SK-N-SH (cell line): ENCODE measurements around the gene SLC5A12. TPM values are rescaled to one million over a fixed set of nuclear protein-coding genes. Genes with fewer than 3 reads are reported as not detected.
A peak's percentile ranks its signal among the peaks of the same experiment; 100 is the strongest.

Source experiments
- CTCF ChIA-PET: fragments of 300-600, 350-600 bp; formaldehyde crosslinking; extraction: SDS; loops from one replicate; lab custom pipeline; 2021; lab: Yijun Ruan, JAX
- POLR2A ChIA-PET: fragments of 350-600 bp; sonication (Branson Sonifier 250); formaldehyde crosslinking; extraction: SDS; loops from one replicate; lab custom pipeline; 2020; ENCODE audit warnings: antibody characterized with exemption, inconsistent platforms; lab: Yijun Ruan, JAX
- DNase-seq: peaks from one replicate; pipeline ENCODE4 v3.0.0; 2012
- H2AFZ ChIP-seq: fragments of 200-600 bp; sonication (generic); 2 replicates; pipeline ENCODE4 v1.8.1; 2016; ENCODE audit warnings: antibody characterized with exemption, mild to moderate bottlenecking, low read depth
- H3F3A ChIP-seq: fragments of 200-600 bp; sonication (generic); replicated peaks from 2 replicates; pipeline ENCODE3; 2016; ENCODE audit warnings: antibody characterized with exemption, mild to moderate bottlenecking; ENCODE audit not compliant: insufficient read depth
- H3K27ac ChIP-seq, 2 experiments: fragments of 200-500 bp in 1 of 2; fragments of 200-600 bp in 1 of 2; sonication (Bioruptor generic) in 1 of 2; sonication (generic), shearing (Covaris generic) in 1 of 2; 2 replicates each; pipeline versions ENCODE4 v1.5.1 to v1.6.1; 2014 to 2016; ENCODE audit warnings: low read depth in 2 of 2, inconsistent platforms in 1 of 2, low read length in 1 of 2, mild to moderate bottlenecking in 1 of 2, mixed read lengths in 1 of 2
- H3K27me3 ChIP-seq: fragments of 200-600 bp; sonication (generic), shearing (Covaris generic); 2 replicates; pipeline ENCODE4 v1.6.1; 2016; ENCODE audit warnings: mixed run types; ENCODE audit not compliant: insufficient read depth
- H3K36me3 ChIP-seq, 2 experiments: fragments of 200-500 bp in 1 of 2; fragments of 200-600 bp in 1 of 2; sonication (Bioruptor generic) in 1 of 2; sonication (generic) in 1 of 2; replicated peaks in 1 of 2; 2 replicates each; pipeline versions ENCODE3 to v1.5.1; 2014 to 2016; ENCODE audit warnings: low read length in 1 of 2, mild to moderate bottlenecking in 1 of 2; ENCODE audit not compliant: insufficient read depth in 2 of 2, control insufficient read depth in 1 of 2
- H3K4me1 ChIP-seq, 2 experiments: fragments of 200-500 bp in 1 of 2; fragments of 200-600 bp in 1 of 2; sonication (Bioruptor generic) in 1 of 2; sonication (generic), shearing (Covaris generic) in 1 of 2; 2 replicates each; pipeline versions ENCODE4 v1.5.1 to v1.6.1; 2014 to 2016; ENCODE audit warnings: low read depth in 1 of 2, low read length in 1 of 2, mixed run types in 1 of 2; ENCODE audit not compliant: insufficient read depth in 2 of 2, control insufficient read depth in 1 of 2
- H3K4me2 ChIP-seq: fragments of 200-600 bp; sonication (generic), shearing (Covaris generic); 2 replicates; pipeline ENCODE4 v1.6.1; 2017; ENCODE audit warnings: mixed run types
- H3K4me3 ChIP-seq, 2 experiments: fragments of 200-500 bp in 1 of 2; fragments of 200-600 bp in 1 of 2; sonication (Bioruptor generic) in 1 of 2; sonication (generic), shearing (Covaris generic) in 1 of 2; 2 replicates each; pipeline versions ENCODE4 v1.5.1 to v1.8.1; 2014 to 2016; ENCODE audit warnings: low read depth in 2 of 2, inconsistent platforms in 1 of 2, low read length in 1 of 2, mild to moderate bottlenecking in 1 of 2, mixed read lengths in 1 of 2, moderate library complexity in 1 of 2
- H3K79me2 ChIP-seq: fragments of 200-600 bp; sonication (generic); 2 replicates; pipeline ENCODE4 v1.8.1; 2017; ENCODE audit warnings: mild to moderate bottlenecking; ENCODE audit not compliant: insufficient read depth
- H3K9ac ChIP-seq: fragments of 200-600 bp; sonication (generic); 2 replicates; pipeline ENCODE4 v1.6.1; 2017; ENCODE audit warnings: mixed run types
- H3K9me2 ChIP-seq: fragments of 200-600 bp; sonication (generic); 2 replicates; pipeline ENCODE4 v1.6.1; 2017; ENCODE audit warnings: mixed run types
- H3K9me3 ChIP-seq: fragments of 200-600 bp; sonication (generic); 2 replicates; pipeline ENCODE4 v1.6.1; 2017; ENCODE audit warnings: mixed run types, mild to moderate bottlenecking, moderate library complexity
- H4K20me1 ChIP-seq: fragments of 200-600 bp; sonication (generic); 2 replicates; pipeline ENCODE4 v1.6.1; 2017; ENCODE audit warnings: mild to moderate bottlenecking, mixed run types; ENCODE audit not compliant: insufficient read depth
- ELF1 ChIP-seq: IDR thresholded peaks from 2 replicates; pipeline ENCODE4 v1.4.0; 2012
- EP300 ChIP-seq, 2 experiments: IDR thresholded peaks; 2 replicates each; pipeline versions ENCODE4 v1.4.0 to v1.6.1; 2012; ENCODE audit warnings: borderline replicate concordance in 1 of 2, low read depth in 1 of 2, low read length in 1 of 2
- EZH2phosphoT487 ChIP-seq: fragments of 200-600 bp; sonication (generic); IDR thresholded peaks from 2 replicates; pipeline ENCODE4 v1.6.1; 2017; ENCODE audit warnings: low read depth, mixed run types, mild to moderate bottlenecking, antibody characterized with exemption, moderate library complexity, borderline replicate concordance
- FOSL2 ChIP-seq: IDR thresholded peaks from 2 replicates; pipeline ENCODE4 v1.4.0; 2012; ENCODE audit warnings: low read depth, mild to moderate bottlenecking, moderate library complexity, borderline replicate concordance
- FOXJ3 ChIP-seq: sonication (generic); formaldehyde crosslinking; IDR thresholded peaks from 2 replicates; pipeline ENCODE4 v1.5.1; 2020; ENCODE audit warnings: mild to moderate bottlenecking, missing genetic modification reagents
- GABPA ChIP-seq: IDR thresholded peaks from 2 replicates; pipeline ENCODE4 v1.4.0; 2012; ENCODE audit warnings: low read depth, mild to moderate bottlenecking
- GATA2 ChIP-seq: sonication (generic); formaldehyde crosslinking; IDR thresholded peaks from 2 replicates; pipeline ENCODE4 v1.5.0; 2020; ENCODE audit warnings: mild to moderate bottlenecking, missing genetic modification reagents
- JUND ChIP-seq: IDR thresholded peaks from 2 replicates; pipeline ENCODE4 v1.4.0; 2012
- MXI1 ChIP-seq: IDR thresholded peaks from 2 replicates; pipeline ENCODE4 v1.6.1; 2012; ENCODE audit warnings: mild to moderate bottlenecking, low read depth, low read length, improper control_type of control experiment
- NFIC ChIP-seq: IDR thresholded peaks from 2 replicates; pipeline ENCODE4 v1.4.0; 2012; ENCODE audit warnings: borderline replicate concordance
- NRF1 ChIP-seq: IDR thresholded peaks from 2 replicates; pipeline ENCODE4 v1.6.1; 2012; ENCODE audit warnings: low read depth, mild to moderate bottlenecking, low read length
- POLR2AphosphoS5 ChIP-seq: IDR thresholded peaks from 2 replicates; pipeline ENCODE4 v1.6.1; 2012; ENCODE audit warnings: low read depth, low read length
- RXRA ChIP-seq: IDR thresholded peaks from 2 replicates; pipeline ENCODE4 v1.4.0; 2012; ENCODE audit warnings: low read depth, mild to moderate bottlenecking, borderline replicate concordance
- SIN3A ChIP-seq: IDR thresholded peaks from 2 replicates; pipeline ENCODE4 v1.6.1; 2012; ENCODE audit warnings: low read depth, mild to moderate bottlenecking, low read length, moderate library complexity, borderline replicate concordance
- TAF1 ChIP-seq: IDR thresholded peaks from 2 replicates; pipeline ENCODE4 v1.6.1; 2012; ENCODE audit warnings: low read depth, mild to moderate bottlenecking, low read length, moderate library complexity, borderline replicate concordance
- TCF12 ChIP-seq: IDR thresholded peaks from 2 replicates; pipeline ENCODE4 v1.4.0; 2012
- WGBS: methylation state at CpG from one replicate; pipeline ENCODE4 v1.1.6; 2017; ENCODE audit warnings: low lambda C conversion rate; 5-methylcytosine and 5-hydroxymethylcytosine counted together
- polyA plus RNA-seq, 3 experiments: library from polyadenylated mRNA; depleted of rRNA; stranded (reverse); fragments of >200 nt; gene quantifications; 2 replicates each; pipeline ENCODE4 v1.2.3, GENCODE V29; 2012
- TF ChIP-seq, protein P1 (sequence below): fragments of 200-600 bp; sonication (generic); IDR thresholded peaks from 2 replicates; pipeline ENCODE4 v1.6.1; 2017; ENCODE audit warnings: antibody characterized with exemption, mild to moderate bottlenecking, moderate library complexity
- TF ChIP-seq, protein P2 (sequence below): IDR thresholded peaks from 2 replicates; pipeline ENCODE4 v1.4.0; 2012; ENCODE audit warnings: low read depth
- TF ChIP-seq, protein P3 (sequence below): IDR thresholded peaks from 2 replicates; pipeline ENCODE4 v1.4.0; 2012; ENCODE audit warnings: low read depth, borderline replicate concordance
- TF ChIP-seq, protein P4 (sequence below): IDR thresholded peaks from 2 replicates; pipeline ENCODE4; 2012

The SLC5A12 gene
- polyA plus RNA-seq, 1 of the 3 experiments (the other 2 are of a cell fraction): 0.03 TPM

DNA sequence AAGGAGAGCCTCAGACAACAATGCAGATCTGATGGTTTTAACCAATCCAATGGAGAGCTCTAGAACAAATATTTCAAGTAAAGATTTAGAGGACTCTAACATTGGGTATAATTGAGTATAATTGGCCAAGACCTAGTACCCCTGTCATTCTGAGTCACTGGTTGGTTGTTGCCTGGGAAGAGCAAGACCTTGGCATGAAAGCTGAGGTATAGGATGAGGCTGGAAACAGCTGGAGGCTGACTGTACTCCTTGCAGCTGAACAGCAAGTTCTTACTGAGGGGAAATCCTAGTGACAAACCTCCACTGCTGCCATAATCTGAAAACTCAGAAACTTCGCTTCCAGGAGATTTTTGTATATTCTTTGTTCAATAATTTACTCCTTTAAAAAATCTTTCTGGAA, 95.5 kb downstream of the SLC5A12 start:
- Histone ChIP-seq H3F3A (peaks cover 2% of the 10 kb centered on the region), H3K27me3 (no peaks in the 10 kb centered on the region), H3K36me3 (no peaks in the 10 kb centered on the region), H4K20me1 (no peaks in the 10 kb centered on the region), H3K4me1 (peaks cover 0 to 17% of the 10 kb centered on the region in 2 experiments; a peak in 2 of 4 replicates), H3K9ac (no peak overlapping the region), H3K4me2 (no peak overlapping the region), H3K79me2 (no peaks in the 10 kb centered on the region), H3K27ac (no peak overlapping the region), H3K9me3 (no peaks in the 10 kb centered on the region), H2AFZ (no peak overlapping the region), H3K9me2 (no peaks in the 10 kb centered on the region), H3K4me3 (no peak overlapping the region)
- WGBS: 83% methylated on average over 1 of the region's 1 CpG
- POLR2A ChIA-PET: no interaction called here
- no peak for TF ChIP-seq TAF1
- TF ChIP-seq, protein P1, sequence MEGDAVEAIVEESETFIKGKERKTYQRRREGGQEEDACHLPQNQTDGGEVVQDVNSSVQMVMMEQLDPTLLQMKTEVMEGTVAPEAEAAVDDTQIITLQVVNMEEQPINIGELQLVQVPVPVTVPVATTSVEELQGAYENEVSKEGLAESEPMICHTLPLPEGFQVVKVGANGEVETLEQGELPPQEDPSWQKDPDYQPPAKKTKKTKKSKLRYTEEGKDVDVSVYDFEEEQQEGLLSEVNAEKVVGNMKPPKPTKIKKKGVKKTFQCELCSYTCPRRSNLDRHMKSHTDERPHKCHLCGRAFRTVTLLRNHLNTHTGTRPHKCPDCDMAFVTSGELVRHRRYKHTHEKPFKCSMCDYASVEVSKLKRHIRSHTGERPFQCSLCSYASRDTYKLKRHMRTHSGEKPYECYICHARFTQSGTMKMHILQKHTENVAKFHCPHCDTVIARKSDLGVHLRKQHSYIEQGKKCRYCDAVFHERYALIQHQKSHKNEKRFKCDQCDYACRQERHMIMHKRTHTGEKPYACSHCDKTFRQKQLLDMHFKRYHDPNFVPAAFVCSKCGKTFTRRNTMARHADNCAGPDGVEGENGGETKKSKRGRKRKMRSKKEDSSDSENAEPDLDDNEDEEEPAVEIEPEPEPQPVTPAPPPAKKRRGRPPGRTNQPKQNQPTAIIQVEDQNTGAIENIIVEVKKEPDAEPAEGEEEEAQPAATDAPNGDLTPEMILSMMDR: no peak
- TF ChIP-seq TCF12: no peak
- TF ChIP-seq FOXJ3: no peak
- TF ChIP-seq MXI1: no peak
- no peak for TF ChIP-seq EZH2phosphoT487
- TF ChIP-seq, protein P2, sequence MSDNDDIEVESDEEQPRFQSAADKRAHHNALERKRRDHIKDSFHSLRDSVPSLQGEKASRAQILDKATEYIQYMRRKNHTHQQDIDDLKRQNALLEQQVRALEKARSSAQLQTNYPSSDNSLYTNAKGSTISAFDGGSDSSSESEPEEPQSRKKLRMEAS: no peak
- no peak for TF ChIP-seq NFIC
- TF ChIP-seq EP300 (IDR thresholded peaks at IDR 0.05; ENCODE audit: borderline replicate concordance in 1 of 2, low read depth in 1 of 2, low read length in 1 of 2): no peak
- no peak for TF ChIP-seq GABPA
- TF ChIP-seq ELF1: no peak
- CTCF ChIA-PET: interaction anchor here (0.7 kb wide), 1 partner anchor 62 kb away, joined by 4 read pairs; no protein-coding TSS in a partner anchor
- DNase-seq: no peak

DNA sequence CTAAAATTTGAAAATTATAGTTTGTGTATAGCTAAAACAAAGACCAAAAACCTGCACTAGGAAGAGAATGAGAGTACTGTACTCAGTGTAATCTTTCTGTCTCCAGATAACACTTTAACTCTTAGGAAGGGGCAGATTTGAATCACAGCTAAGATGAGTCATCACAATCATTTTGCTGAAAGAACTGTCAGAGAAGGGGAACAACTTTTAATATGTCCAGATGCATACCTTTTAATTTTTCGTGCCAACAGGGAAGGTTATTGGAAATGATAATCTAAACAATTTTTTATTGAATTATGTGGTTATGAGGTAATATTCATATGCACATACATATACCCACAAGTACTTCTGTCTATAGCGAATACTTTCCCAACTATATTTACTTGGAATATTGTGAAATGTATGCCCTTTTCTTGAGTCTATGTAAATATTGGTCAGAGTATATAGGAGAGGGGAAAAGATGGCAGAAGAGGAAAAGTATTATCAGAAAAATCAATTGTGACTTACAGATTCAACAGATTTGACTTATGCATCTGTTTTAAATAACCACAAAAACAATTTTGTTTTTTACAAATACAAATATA, 98.7 kb downstream of the SLC5A12 start:
- POLR2A ChIA-PET: no interaction called here
- 13% methylated on average over 2 of the region's 2 CpGs for WGBS
- H3K79me2 ChIP-seq: no peaks in the 10 kb centered on the region

More for the DNA sequence above, 98.7 kb downstream of the SLC5A12 start:
- no peak for DNase-seq
- Histone ChIP-seq H2AFZ (no peak overlapping the region), H3F3A (peaks cover 11% of the 10 kb centered on the region), H3K9me3 (no peaks in the 10 kb centered on the region), H3K27me3 (no peaks in the 10 kb centered on the region), H4K20me1 (no peaks in the 10 kb centered on the region), H3K4me1 (peaks cover 0 to 37% of the 10 kb centered on the region in 2 experiments; a peak in 3 of 4 replicates), H3K9me2 (no peaks in the 10 kb centered on the region), H3K4me2 (no peak overlapping the region), H3K27ac (peak overlapping the region in 1 of 2 experiments; percentile 52; a peak in 2 of 4 replicates), H3K9ac (no peak overlapping the region), H3K36me3 (no peaks in the 10 kb centered on the region), H3K4me3 (no peak overlapping the region)
- CTCF ChIA-PET: interaction anchor here (1.0 kb wide), 1 partner anchor 535 kb away, joined by 4 read pairs; no protein-coding TSS in a partner anchor
- TF ChIP-seq, protein P3, sequence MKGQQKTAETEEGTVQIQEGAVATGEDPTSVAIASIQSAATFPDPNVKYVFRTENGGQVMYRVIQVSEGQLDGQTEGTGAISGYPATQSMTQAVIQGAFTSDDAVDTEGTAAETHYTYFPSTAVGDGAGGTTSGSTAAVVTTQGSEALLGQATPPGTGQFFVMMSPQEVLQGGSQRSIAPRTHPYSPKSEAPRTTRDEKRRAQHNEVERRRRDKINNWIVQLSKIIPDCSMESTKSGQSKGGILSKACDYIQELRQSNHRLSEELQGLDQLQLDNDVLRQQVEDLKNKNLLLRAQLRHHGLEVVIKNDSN: no peak
- TF ChIP-seq NFIC (0 out of 2 replicates have a peak, but pooled peaks have one; percentile 39), EP300 (IDR thresholded peaks at IDR 0.05; ENCODE audit: borderline replicate concordance in 1 of 2, low read depth in 1 of 2, low read length in 1 of 2) (peak in 1 of 2 experiments; percentile 11; a peak in 1 of 4 replicates), NRF1 (no peak), GATA2 (CRISPR knock-in tag) (no peak), JUND (peak; percentile 72), TCF12 (peak; percentile 75), FOSL2 (peak; percentile 89), SIN3A (peak; percentile 22; the same call in 1 of the 2 replicates), POLR2AphosphoS5 (no peak), RXRA (0 out of 2 replicates have a peak, but pooled peaks have one; percentile 19)
- TF ChIP-seq, protein P4, sequence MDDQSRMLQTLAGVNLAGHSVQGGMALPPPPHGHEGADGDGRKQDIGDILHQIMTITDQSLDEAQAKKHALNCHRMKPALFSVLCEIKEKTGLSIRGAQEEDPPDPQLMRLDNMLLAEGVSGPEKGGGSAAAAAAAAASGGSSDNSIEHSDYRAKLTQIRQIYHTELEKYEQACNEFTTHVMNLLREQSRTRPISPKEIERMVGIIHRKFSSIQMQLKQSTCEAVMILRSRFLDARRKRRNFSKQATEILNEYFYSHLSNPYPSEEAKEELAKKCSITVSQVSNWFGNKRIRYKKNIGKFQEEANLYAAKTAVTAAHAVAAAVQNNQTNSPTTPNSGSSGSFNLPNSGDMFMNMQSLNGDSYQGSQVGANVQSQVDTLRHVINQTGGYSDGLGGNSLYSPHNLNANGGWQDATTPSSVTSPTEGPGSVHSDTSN: peak; percentile 75
